Measurements from ENCODE around the gene GADD45A.

DNA sequence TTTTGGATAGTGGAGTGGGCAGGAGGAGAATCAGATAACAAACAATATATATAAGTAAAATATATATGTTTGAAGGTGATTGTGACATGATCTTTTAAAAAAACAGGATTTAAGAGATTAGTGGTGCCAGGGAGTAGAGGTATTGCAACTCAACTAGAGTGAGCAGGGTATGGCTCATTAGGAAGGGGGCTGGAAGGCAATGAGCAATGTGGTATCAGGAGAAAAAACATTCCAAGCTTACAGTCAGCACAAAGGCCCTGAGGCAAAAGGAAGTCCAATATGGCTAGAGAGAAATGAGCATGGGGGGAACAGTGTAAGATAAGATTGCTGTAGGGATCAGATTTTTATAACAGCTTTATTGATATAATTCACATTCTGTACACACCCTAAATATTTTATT is 5.3 kb upstream of the GADD45A start:
- TF ChIP-seq, protein P1, sequence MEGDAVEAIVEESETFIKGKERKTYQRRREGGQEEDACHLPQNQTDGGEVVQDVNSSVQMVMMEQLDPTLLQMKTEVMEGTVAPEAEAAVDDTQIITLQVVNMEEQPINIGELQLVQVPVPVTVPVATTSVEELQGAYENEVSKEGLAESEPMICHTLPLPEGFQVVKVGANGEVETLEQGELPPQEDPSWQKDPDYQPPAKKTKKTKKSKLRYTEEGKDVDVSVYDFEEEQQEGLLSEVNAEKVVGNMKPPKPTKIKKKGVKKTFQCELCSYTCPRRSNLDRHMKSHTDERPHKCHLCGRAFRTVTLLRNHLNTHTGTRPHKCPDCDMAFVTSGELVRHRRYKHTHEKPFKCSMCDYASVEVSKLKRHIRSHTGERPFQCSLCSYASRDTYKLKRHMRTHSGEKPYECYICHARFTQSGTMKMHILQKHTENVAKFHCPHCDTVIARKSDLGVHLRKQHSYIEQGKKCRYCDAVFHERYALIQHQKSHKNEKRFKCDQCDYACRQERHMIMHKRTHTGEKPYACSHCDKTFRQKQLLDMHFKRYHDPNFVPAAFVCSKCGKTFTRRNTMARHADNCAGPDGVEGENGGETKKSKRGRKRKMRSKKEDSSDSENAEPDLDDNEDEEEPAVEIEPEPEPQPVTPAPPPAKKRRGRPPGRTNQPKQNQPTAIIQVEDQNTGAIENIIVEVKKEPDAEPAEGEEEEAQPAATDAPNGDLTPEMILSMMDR (IDR thresholded peaks at IDR 0.05), result no peak
- TF ChIP-seq EZH2 (IDR thresholded peaks at IDR 0.05) (no peak), EZH2phosphoT487 (IDR thresholded peaks at IDR 0.05) (no peak)
